OCI-LY7 (cell line): ENCODE results near the gene UFC1. TPM values are rescaled to one million over a fixed set of nuclear protein-coding genes. Genes with fewer than 3 reads are reported as not detected.

Experiments
- BruUV-seq: library from RNA; stranded (reverse); fragments of 400-500 nt; replicated peaks from 2 replicates; lab custom pipeline; 2021; lab: Mats Ljungman, UMichigan
- CTCF ChIA-PET: fragments of 300-600 bp; sonication (Branson Sonifier 250); formaldehyde crosslinking; loops from one replicate; lab custom pipeline; 2022; ENCODE audit warnings: antibody characterized with exemption; ENCODE audit not compliant: unreplicated experiment; lab: Charles Lee
- POLR2A ChIA-PET: fragments of 300-600 bp; sonication (Branson Sonifier 250); formaldehyde crosslinking; loops from one replicate; lab custom pipeline; 2022; ENCODE audit warnings: antibody characterized with exemption; lab: Charles Lee
- DNase-seq: peaks from one replicate; pipeline ENCODE4 v3.0.0-alpha.2; 2015; ENCODE audit warnings: low spot score
- H2AFZ ChIP-seq: fragments of 200-600 bp; sonication (generic), shearing (Covaris generic); 2 replicates; pipeline ENCODE4 v1.6.1; 2014; ENCODE audit warnings: mild to moderate bottlenecking, antibody characterized with exemption, low read length, moderate library complexity
- H3K27ac ChIP-seq: fragments of 200-600 bp; sonication (generic); 2 replicates; pipeline ENCODE4 v1.5.1; 2014; ENCODE audit warnings: mixed run types, low read depth, mild to moderate bottlenecking, moderate library complexity, low read length, inconsistent platforms; ENCODE audit not compliant: poor library complexity, severe bottlenecking
- H3K36me3 ChIP-seq: fragments of 200-600 bp; sonication (generic); 2 replicates; pipeline ENCODE4 v1.6.1; 2014; ENCODE audit warnings: mild to moderate bottlenecking, antibody characterized with exemption, low read length, moderate library complexity, mixed read lengths; ENCODE audit not compliant: insufficient read depth
- H3K4me1 ChIP-seq: fragments of 200-600 bp; sonication (generic); 2 replicates; pipeline ENCODE4 v1.5.1; 2014; ENCODE audit warnings: mild to moderate bottlenecking, low read length; ENCODE audit not compliant: insufficient read depth, poor library complexity, severe bottlenecking
- H3K4me2 ChIP-seq: fragments of 200-600 bp; sonication (generic); 2 replicates; pipeline ENCODE4 v1.6.1; 2014; ENCODE audit warnings: mild to moderate bottlenecking, low read length
- H3K4me3 ChIP-seq: fragments of 200-600 bp; sonication (generic); 2 replicates; pipeline ENCODE4 v1.5.1; 2014; ENCODE audit warnings: mild to moderate bottlenecking, low read depth, low read length; ENCODE audit not compliant: poor library complexity, severe bottlenecking
- H3K79me2 ChIP-seq: fragments of 200-600 bp; sonication (generic); 2 replicates; pipeline ENCODE4 v1.6.1; 2016; ENCODE audit warnings: low read depth, mild to moderate bottlenecking, low read length, moderate library complexity, mixed read lengths; ENCODE audit not compliant: insufficient read depth
- H3K9me2 ChIP-seq: fragments of 200-600 bp; sonication (generic); 2 replicates; pipeline ENCODE4 v1.6.1; 2016; ENCODE audit warnings: mild to moderate bottlenecking, low read length, mixed read lengths; ENCODE audit not compliant: insufficient read depth
- H3K9me3 ChIP-seq: fragments of 200-600 bp; sonication (generic); 2 replicates; pipeline ENCODE4 v1.6.1; 2014; ENCODE audit warnings: mild to moderate bottlenecking, mixed run types, low read length, mixed read lengths
- H4K20me1 ChIP-seq: fragments of 200-600 bp; sonication (generic); 2 replicates; pipeline ENCODE4 v1.6.1; 2014; ENCODE audit warnings: mild to moderate bottlenecking, antibody characterized with exemption, low read length, moderate library complexity, mixed read lengths; ENCODE audit not compliant: insufficient read depth
- CTCF ChIP-seq: fragments of 200-600 bp; sonication (generic); conservative IDR thresholded peaks from 2 replicates; pipeline ENCODE4 v1.5.1; 2014; ENCODE audit warnings: mild to moderate bottlenecking, antibody characterized with exemption, low read length, moderate library complexity, mixed read lengths
- EZH2phosphoT487 ChIP-seq: fragments of 200-600 bp; sonication (generic); IDR thresholded peaks from 2 replicates; pipeline ENCODE4 v1.6.1; 2018; ENCODE audit warnings: low read depth, borderline replicate concordance, mild to moderate bottlenecking, mixed run types, antibody characterized with exemption, low read length, moderate library complexity, mixed read lengths
- intact Hi-C: fragments of 100-400 bp; cut with micrococcal nuclease; formaldehyde crosslinking; loops from one replicate; pipeline ENCODE4 v1.10.0; 2022; ENCODE audit not compliant: unreplicated experiment
- total RNA-seq, 2 experiments: library from RNA; depleted of rRNA in 1 of 2; stranded (reverse); fragments of >200 nt in 1 of 2; shearing (Covaris generic) in 1 of 2; gene quantifications; 2 replicates each; pipeline ENCODE4 v1.2.3, GENCODE V29; 2014 to 2022

UFC1 gene
- total RNA-seq, 2 experiments from 2014 or later, result 61.2 to 80.9 TPM

- peaks cover 39% of the 10 kb centered on the region for H3K4me1 ChIP-seq
- CTCF ChIA-PET, result interaction anchor here (2.4 kb wide), 1 partner anchor 25 kb away, joined by 12 read pairs; the partner anchor contains the start of gene TOMM40L
Measured at GRCh38 chr1:161200421-161200991, 46.7 kb downstream of the UFC1 start.

GRCh38 chr1:161200992-161201835 is 47.4 kb downstream of the UFC1 start:
- H3K4me1 ChIP-seq, result peaks cover 35% of the 10 kb centered on the region
- H3K79me2 ChIP-seq, result peaks cover 4% of the 10 kb centered on the region; the same call in 1 of the 2 replicates
- TF ChIP-seq EZH2phosphoT487, result no peak
- TF ChIP-seq CTCF, result no peak
- no peak for DNase-seq
- intact Hi-C loops, result no loop called here
- no peaks in the 10 kb centered on the region for H3K9me3 ChIP-seq
- BruUV-seq, result no TSS peak
- H3K27ac ChIP-seq, result peak overlapping the region; percentile 13
- ChIA-PET CTCF (interaction anchor here (1.4 to 2.4 kb wide), 4 partner anchors 10 to 181 kb away, joined by 4 to 12 read pairs (median 6); partner anchors contain the start of gene TOMM40L), POLR2A (interaction anchor here (0.6 to 2.8 kb wide), 5 partner anchors 10 to 1546 kb away, joined by 3 to 22 read pairs (median 5); no protein-coding TSS in a partner anchor)
- no peaks in the 10 kb centered on the region for H4K20me1 ChIP-seq
- H2AFZ ChIP-seq, result peak overlapping the region; percentile 94
- H3K4me3 ChIP-seq, result peak overlapping the region; percentile 75
- peaks cover 14% of the 10 kb centered on the region for H3K36me3 ChIP-seq
- H3K9me2 ChIP-seq, result no peaks in the 10 kb centered on the region
- peak overlapping the region; percentile 63 for H3K4me2 ChIP-seq

More at GRCh38 chr1:161200421-161200991, 46.7 kb downstream of the UFC1 start:
- Histone ChIP-seq H3K27ac (no peak overlapping the region), H2AFZ (peak overlapping the region; percentile 94), H3K36me3 (peaks cover 11% of the 10 kb centered on the region), H3K9me3 (no peaks in the 10 kb centered on the region), H3K79me2 (peaks cover 4% of the 10 kb centered on the region; the same call in 1 of the 2 replicates), H3K4me3 (no peak overlapping the region), H3K9me2 (no peaks in the 10 kb centered on the region), H4K20me1 (no peaks in the 10 kb centered on the region), H3K4me2 (0 out of 2 replicates have a peak overlapping the region, but pooled peaks have one; percentile 12)
- intact Hi-C loops, result no loop called here
- POLR2A ChIA-PET, result interaction anchor here (1.1 to 2.8 kb wide), 2 partner anchors 11 to 14 kb away, joined by 5 to 17 read pairs; no protein-coding TSS in a partner anchor
- DNase-seq, result no peak
- no peak for TF ChIP-seq CTCF
- no peak for TF ChIP-seq EZH2phosphoT487
- BruUV-seq, result no TSS peak
